Activated CD8-positive, alpha-beta memory T cell treated with anti-CD3 and anti-CD28 coated beads, Interleukin-2, amount 50 U/mL, for 48 hours (primary cell): ENCODE measurements around the gene USP43.
"Not testable (repeated sequence)": the region's sequence is repeated elsewhere in the genome, so short reads cannot be mapped to it uniquely, and the experiment has no call there.

Experiments used
- DNase-seq: peaks from one replicate; pipeline ENCODE4 v3.0.0-alpha.2; 2020

The USP43 gene

DNA sequence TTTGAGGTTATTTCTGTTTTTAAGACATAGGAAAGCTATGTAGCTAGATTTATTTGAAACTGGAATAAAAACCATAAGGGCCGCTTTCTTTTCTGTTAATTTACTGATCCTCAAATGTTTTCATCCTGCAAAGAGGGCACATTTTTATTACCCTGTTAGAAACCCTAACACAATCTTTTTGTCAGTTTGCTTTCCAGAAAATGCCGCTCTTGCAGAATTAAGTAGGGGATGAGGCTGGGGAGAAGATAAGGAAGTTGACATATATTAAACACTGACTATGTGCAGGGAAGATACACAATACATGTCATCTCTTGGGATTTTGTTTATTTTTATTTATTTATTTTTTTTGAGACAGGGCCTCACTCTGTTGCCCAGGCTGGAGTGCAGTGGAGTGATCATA lies 15.7 kb downstream of the USP43 start:
- DNase-seq, result no peak

DNA sequence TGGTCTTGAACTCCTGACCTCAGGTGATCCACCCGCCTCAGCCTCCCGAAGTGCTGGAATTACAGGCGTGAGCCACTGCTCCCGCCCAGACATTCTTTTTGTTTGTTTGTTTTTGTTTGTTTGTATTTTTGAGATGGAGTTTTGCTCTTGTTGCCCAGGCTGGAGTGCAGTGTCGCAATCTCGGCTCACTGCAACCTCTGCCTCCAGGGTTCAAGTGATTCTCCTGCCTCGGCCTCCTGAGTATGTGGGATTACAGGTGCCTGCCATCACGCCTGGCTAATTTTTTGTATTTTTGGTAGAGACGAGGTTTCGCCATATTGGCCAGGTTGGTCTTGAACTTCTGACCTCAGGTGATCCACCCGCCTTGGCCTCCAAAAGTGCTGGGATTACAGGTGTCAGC lies 18.2 kb downstream of the USP43 start:
- not testable (repeated sequence) for DNase-seq

- DNase-seq, result peak; percentile 38
Measured at GRCh38 chr17:9666461-9667050, 21.2 kb downstream of the USP43 start.

DNA sequence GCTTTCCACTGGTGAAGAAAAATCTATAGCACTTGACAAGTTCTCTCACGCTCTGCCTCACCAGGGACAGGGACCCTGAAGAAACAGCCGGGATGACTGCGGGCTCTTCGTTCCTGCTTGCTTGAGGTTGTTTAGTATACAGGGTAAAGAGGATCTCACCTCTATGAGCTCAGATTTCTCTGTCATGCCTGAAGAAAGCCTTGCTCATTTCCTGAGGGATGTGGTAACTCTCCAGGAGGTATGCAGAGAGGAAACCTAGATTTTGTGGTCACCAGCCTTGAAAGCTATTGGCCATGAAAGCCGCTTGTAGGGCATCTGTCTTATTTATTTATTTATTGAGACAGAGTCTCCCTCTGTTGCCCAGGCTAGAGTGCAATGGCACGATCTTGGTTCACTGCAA lies 23.2 kb downstream of the USP43 start:
- peak; percentile 10 for DNase-seq

GRCh38 chr17:9669551-9670008 lies 24.3 kb downstream of the USP43 start:
- peak; percentile 17 for DNase-seq

DNA sequence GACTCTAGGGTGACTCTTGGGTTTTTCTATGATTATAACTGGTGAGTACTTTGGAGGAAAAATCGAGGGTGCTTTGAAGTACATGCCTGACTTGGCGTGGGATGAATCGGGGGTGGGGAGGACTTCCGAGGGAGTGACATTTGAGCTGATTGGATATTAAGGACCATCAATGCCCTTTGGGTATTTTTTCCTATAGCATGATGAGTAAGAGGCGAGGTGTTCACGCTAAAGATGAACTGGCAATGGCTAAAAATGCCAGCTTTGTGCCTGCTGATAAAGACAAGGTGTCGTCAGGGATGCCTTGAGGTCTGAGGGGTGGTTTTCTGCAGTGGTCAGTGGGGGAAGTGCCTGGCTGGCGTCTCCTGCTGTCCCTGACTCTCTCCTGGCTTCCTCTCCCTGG lies 25.3 kb downstream of the USP43 start:
- no peak for DNase-seq

DNA sequence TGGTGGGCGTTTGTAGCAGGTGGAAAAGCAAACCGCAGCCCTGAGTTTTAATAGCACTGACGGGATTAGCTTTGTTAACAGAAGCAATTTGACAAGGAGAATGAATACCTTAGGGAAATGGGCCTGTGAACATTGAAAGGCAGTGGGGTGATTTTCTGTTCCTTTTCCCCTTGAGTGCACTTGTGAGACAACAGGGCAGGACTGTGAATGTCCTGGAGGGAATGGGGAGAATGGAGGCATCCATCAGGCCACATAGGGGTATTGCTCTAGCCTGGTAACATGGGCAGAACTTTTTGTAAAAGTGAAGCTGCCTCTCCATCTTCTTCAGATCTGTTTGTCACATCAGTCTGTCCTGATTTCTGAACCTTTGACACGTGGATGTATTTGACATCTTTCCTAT lies 26.2 kb downstream of the USP43 start:
- DNase-seq, result no peak

- DNase-seq, result no peak
Measured at GRCh38 chr17:9672266-9672665, 26.9 kb downstream of the USP43 start.

DNA sequence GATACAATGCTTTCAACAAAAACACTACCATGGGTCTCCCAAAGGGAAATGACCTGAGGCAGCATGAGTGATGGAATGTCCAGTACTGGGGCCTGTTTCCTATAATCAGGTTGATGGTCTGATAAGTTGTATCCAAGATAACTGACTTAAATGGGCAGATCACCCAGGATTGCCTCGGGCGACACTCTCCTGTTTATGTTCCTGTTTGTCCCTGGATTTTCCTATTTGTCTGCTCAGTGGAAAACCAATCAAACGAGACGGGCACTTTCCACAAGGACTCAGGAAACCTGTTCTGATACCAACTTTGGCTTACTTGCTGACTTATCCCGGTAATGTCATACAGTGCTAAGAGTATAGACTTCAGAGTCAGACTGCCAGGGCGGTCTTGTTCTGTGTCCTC lies 27.4 kb downstream of the USP43 start:
- DNase-seq, result peak; percentile 1

DNA sequence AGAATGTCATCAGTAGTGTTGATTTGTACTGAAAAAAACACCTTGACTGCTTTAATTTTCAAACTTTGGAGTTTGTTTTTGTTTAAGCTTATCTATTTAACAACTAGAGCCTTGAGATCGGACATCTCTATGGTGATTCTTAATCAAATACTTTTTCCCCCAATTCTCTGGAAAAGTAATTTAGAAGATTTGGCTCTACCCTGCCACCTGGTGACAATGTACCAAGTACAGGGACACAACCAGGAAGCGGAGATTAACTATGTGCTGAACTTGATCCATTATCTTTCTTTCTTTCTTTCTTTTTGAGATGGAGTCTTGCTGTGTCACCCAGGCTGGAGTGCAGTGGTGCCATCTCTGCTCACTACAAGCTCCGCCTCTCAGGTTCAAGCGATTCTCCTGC lies 30.8 kb downstream of the USP43 start:
- DNase-seq, result peak; percentile 23

DNA sequence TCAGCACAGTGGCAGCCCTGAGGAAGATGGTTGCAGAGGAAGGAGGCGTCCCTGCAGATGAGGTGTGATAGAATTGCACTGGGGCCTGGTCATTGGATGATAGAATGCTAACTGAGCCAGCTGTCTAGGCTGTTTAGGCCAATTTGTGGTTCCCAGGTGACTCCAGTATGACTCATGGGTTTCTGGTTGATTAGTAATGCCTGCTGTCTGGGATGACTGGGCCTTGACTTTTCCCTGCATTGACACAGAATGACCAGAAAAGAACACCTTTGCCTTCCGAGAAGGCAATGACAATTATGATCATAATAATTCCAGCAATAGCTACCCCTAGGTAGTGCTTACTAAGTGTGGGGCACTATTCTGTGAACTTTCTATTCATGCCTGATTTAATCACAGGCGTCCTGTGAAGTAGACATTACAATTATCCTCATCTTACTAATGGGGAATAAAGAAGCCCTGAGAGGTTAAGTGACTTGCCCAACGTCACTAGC lies 31.5 kb downstream of the USP43 start:
- peak; percentile 47 for DNase-seq

GRCh38 chr17:9677411-9677810 lies 32.1 kb downstream of the USP43 start:
- peak; percentile 37 for DNase-seq

DNA sequence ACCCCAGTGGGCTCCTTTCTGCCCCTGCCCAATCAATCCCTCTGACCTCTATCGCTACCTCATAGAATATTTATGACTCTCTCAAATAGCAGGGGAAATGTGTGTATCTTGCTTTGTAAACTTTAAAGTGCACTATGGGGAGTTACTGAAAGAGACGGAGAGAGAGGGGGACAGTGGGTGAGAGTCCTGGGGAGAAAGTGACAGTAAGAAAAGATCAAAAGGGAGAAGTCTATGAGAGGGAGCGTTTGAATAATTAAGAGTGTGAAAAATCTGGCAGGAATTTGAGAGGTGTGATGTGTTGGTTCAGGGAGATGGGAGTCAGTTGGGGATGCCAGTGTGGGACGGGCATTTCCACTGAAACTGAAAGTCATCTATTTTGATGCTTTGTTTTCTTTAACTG lies 32.6 kb downstream of the USP43 start:
- no peak for DNase-seq

DNA sequence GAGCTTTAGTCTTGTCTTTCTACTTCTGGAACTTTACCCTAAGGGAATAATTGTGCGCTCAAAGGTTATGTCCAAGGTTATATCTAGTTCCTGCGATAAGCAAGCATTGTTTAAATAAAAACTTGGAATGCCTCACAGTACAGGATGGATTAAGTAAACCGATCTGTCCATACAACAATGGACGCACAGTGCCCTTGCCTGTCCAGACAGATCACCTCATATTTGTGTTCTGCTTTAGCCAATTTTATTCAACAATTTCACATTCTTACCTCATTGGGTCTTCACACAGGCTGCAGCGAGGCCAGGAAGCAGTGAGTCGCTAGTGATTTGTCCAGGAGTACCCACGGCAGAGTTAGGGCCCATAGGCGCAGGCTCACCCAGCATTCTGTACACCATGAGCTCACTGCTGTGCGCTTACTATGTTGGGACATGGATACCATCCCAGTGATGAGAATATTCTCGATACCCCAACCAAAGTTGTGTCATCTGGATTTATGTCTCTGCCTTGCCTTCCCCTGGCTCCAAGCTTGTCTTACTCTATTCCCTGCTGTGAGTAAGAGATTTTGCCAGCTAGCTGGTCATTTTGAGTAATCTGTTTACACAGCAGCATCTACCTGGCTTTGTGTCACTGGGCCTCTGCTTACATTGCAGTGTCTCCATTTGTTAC lies 39.8 kb downstream of the USP43 start:
- DNase-seq, result peak; percentile 35

GRCh38 chr17:9693755-9694154 lies 48.4 kb downstream of the USP43 start:
- DNase-seq, result no peak

- DNase-seq, result no peak
Measured at GRCh38 chr17:9696279-9697044, 51.1 kb downstream of the USP43 start.

DNA sequence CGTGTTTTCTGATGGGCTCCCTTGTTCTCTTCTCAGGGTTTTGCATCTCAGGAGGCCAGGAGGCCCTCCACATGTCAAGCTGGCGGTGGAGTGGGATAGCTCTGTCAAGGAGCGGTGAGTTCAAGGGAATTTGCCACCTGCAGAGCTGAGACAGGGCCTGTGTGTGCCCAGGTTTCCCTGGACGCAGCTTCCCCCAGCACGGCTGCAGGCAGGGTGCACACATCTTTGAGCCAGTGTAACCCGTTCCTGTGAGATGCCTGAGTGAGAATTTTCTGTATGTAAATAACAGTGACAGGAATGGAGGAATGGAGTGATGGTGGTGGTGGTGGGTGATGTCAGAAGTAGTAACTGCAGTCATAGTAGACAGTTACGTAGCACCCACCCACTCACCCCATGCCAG lies 54.8 kb downstream of the USP43 start:
- DNase-seq, result no peak

GRCh38 chr17:9700754-9701476 lies 55.6 kb downstream of the USP43 start:
- DNase-seq, result no peak

GRCh38 chr17:9702482-9702881 lies 57.2 kb downstream of the USP43 start:
- no peak for DNase-seq

DNA sequence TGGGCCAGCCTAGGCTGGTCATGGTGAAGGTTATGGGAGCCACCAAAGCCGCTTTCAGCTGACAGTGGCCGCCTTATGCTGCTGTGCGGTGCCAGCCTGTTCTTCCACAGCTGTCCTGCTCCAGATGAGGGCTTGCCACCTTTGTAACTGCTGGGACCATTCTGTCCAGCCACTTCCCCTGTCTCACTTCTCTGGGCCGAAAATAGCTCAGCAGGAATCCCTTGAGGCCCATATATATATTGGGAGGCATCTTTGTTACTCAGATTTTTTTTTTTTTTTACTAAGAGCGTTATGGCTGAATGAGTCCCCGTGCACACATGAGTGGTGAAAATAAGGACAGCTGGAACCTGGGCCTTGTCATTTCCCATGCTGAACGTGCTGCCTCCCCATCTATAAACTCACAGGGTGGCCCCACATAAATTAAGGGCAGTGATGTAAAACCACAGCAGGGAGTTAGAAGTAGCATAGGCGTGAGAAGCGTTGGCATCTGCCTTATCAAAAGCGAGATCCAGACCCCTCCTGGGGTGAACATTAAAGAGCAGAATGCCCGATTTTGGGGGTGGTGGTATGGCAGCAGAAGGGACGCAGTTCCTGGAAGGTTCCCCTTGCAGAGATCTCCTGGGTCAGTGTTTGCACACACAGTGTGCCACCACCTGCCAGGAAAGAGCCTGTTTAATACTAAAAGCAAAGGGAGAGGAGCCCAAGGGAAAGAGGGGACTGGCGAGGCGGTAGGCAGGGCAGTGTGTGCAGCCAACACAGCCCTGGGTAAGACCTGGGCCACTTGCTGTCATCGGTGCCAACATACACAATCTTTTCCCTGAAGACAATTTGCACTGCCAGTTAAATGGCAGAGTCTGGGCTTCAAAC lies 57.8 kb downstream of the USP43 start:
- no peak for DNase-seq

DNA sequence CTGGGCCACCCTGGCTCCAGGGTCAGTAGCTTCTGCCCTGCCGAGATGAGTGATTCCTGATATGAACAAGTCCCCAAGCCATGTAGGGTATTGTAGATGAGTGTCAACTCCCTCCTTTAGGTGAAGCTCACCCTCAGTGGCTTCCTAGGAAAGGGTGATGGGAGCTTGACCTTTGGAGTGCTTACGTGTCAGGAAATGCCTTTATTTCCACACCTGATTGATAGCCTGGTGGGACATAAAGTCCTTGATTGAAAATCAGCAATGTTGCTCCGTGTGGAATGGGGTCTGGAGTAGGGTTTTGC lies 58.4 kb downstream of the USP43 start:
- no peak for DNase-seq

- no peak for DNase-seq
Measured at GRCh38 chr17:9705745-9706144, 60.4 kb downstream of the USP43 start.

- DNase-seq, result no peak
Measured at GRCh38 chr17:9707948-9708347, 62.6 kb downstream of the USP43 start.
